Measurements from ENCODE around the gene VEGFB.

GRCh38 chr11:64210301-64211020, 23.9 kb upstream of the VEGFB start:
- TF ChIP-seq CTCF (conservative IDR thresholded peaks at IDR 0.05; ENCODE audit: low read length) (no peak), EZH2phosphoT487 (IDR thresholded peaks at IDR 0.05; ENCODE audit: borderline replicate concordance) (no peak)
